Measurements from ENCODE around the gene GSDME.
A peak's percentile ranks its signal among the peaks of the same experiment; 100 is the strongest.

Gene GSDME

DNA sequence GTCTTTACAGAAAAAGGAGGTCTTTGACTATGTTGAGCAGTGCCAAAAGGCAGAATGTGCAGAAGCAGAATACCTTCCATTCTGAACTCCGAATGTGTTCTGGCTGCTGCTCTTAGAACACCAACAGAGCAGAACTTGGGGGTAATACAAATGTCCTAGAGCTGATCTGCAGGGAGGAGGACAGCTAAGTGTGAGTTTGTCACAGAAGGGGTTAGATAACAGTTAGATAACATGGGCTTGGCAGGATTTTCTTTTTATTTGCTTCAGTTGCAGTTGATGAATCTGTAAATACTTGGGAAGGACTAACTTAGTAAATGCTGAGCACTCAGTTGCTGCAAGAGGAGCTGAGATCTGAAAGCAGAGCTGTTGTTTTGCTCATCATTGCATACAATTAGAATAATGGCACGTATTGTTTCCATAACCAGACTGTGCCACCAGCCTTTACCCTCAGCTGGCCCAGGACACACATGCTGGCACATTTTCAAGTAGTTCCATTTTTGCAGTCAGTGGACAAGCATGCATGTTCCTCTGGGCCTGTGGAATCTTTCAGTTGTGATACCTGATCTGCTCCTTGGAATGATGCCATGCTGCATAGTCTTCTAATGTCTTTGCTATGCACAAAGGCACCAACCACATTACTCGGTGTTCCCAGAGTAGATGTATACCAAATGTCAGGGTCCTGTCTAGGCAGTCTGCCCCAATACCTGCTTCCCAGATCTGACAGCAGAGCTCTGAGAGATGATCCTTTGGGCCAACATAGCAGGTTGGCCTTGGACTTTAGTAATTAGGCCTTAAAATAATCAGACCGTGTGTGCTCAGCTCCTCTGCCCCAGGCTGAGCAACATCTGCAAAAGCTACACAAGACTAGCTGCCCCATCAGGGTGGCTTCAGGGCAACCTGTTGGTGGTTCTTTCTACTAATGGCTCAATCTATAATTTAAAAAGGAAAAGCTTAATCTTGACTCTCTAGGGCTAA, 55.7 kb downstream of the GSDME start:
- DNase-seq: peak; percentile 23

DNA sequence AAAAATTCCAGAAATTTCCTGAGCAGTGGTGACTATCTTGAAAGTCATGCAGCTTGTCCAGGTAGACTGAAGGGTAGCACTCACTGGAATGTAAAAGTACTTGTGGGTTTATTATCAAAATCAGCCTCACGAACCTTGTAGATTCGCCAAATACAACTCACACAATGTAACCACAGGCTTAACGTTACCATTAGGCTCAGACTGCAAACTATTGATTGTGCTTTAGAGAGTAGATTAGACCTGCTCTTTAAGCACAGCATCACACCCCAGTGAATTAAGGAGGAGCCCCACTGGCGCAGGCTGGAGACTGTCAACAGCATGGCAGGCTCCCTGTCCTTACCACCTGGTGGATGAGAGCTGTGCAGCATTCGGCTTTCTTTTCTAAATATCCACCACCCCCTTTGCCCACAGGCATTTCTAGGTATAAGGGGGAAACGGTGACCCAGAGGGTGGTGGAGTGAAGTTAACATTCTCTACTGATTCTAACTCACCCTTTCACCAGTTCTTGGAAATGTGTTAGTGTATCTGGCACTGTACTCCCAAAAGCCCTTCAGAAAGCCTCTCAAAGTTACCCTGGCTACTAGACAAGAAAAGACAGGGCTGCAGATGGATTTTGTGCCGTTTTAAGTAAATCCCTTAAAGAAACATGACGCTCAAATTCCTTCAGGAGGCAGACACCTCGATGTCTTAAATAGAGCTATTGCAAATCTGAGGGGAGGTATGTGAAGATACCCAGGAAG, 56.6 kb downstream of the GSDME start:
- no peak for DNase-seq

DNA sequence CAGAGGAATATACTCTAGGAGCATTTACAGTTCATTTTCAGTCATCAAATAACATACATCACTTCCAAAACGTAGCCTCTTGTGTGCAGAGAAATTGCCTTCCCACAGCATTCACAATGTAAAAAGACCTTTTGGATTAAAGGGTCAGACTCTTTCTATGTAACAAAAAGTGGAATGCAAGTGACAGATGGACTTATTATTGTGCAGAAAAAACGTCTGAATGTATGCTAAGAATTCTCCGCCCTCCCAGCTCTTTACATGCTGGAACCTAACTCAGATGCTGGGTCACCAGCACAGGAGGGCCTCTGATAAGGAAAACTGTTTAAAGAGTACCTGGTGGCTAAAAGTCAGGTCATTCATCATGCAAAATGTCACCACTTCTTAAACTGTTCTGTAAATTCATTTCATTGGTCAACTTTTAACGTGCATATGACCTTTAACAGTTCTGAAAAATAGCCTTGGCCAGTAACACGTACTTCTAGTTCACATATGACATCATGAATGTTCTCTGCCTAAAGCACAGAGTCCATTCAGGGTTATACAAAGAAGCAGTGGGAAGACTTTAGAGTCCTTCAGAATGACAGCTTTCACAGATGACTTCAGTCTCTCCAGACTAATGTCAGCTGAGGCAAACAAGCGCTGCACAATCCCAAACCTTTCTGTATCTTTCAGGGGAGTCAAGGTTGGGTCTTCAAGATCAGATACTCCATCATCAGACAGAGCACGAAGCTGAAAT, 58.6 kb downstream of the GSDME start:
- DNase-seq: no peak

DNA sequence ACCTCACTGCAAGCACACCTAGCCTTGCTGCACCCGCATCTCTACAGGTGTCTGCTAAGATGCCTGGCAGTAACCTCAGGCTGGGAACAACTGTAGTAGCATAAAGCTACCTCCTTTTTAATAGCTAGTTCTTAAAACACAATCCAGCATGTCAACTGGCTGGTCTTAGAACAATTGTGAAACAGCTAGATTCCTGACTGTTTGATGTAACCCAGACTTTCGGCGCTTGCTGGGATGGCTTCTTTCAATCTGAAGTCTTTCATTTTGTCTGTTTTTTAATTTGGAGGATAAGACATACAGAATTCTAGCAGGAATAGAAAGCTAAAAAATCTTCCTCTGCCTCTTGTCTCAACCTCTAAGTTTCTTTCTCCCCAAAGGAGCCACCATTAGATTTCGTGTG, 59.8 kb downstream of the GSDME start:
- no peak for DNase-seq

DNA sequence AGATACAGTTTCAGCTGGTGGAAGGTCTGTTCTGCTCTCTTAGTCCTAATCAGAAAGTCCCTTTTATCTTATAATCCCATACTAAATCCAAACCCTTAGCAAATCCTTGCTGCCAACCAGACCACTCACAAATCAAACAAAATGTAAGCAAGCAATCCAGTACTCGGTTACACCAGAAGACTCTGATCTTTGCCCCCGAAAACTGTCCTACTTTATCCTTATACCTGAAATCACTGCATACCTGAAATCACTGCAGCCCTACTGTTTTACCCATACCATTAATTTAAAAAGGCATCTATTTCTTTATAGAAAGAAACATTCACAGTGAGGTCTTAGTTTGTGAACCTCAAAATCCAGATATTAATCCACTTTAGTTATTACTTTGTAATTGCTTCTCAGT, 64.7 kb downstream of the GSDME start:
- no peak for DNase-seq

DNA sequence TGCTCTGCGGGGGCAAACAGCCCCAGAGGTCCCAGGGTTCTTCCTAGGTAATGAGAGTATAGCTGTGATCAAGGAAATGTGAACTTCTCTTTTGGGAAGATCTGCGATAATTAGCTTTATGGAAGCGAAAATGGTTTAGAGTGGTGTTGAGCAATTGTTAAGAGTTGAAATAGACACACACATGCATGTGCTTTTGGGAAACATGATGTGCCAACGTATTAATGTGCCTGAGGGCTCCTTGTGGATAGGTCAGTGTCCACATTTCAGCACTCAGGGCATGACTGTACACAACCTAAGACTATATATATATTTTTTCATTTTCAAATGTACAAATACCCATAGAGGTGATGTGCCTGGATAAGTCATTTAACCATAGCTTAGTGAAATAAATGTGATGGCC, 67.0 kb downstream of the GSDME start:
- no peak for DNase-seq

DNA sequence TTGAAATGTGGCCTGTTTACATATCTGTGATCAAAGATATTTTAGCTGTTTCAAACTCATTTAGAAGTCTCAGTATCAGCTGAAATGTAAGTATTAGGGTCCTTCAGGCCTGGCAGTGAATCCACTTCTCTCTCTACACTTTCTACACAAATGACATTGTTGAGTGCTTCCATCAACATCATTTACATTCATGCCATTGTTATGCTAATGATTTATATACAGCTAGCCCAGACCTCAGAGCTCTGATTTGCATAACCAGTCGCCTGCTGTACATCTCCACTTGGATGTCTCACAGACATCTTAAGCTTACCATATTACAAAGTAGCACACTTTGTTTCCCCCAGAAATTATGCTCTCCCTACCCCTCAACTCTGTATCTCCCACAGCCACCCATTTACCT, 71.6 kb downstream of the GSDME start:
- DNase-seq: no peak

DNA sequence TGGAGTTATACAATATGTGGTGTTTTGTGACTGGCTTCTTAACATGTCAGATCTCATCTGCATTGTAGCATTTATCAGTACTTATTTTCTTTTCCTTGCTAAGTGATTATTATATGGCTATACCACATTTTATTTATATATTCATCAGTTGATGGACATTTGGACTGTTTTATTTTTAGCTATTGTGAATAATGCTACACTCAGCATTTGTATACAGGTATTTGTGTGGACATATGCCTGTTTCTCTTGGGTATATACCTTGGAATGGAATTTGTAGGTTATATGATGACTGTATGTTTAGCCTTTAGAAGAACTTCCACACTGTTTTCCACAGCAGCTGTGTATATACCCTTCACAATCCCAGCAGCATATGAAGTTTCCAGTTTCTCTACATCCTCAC, 86.5 kb downstream of the GSDME start:
- no peak for DNase-seq

DNA sequence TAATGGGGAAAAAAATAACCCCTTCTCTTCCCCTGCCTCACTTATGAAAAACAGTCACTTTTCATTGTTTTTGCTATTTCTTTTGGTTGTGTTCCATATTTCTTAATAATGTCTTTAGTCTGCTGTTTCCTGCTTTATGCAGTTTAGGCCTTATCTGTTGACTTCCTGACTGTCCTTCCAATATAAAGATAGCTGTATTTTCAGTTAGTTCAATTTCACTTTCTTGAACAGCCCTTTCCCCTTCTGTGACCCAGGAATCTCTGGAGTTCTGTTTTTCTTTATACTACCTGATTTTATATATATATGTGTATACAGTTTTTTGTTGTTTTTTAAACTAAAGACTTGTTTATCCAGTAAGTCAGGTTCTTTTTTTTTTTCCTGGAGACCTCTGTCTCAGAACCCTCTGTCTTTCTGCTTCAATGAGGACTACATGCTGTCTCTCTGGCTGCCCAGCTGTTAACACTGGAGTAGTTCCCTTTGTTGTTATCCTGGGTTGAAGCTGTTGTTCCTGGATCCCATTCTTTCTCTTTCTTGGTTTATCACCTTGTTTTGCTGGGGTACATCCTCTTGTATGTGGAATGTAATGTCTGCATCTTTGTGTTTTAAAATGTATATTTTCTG, 87.2 kb downstream of the GSDME start:
- no peak for DNase-seq

DNA sequence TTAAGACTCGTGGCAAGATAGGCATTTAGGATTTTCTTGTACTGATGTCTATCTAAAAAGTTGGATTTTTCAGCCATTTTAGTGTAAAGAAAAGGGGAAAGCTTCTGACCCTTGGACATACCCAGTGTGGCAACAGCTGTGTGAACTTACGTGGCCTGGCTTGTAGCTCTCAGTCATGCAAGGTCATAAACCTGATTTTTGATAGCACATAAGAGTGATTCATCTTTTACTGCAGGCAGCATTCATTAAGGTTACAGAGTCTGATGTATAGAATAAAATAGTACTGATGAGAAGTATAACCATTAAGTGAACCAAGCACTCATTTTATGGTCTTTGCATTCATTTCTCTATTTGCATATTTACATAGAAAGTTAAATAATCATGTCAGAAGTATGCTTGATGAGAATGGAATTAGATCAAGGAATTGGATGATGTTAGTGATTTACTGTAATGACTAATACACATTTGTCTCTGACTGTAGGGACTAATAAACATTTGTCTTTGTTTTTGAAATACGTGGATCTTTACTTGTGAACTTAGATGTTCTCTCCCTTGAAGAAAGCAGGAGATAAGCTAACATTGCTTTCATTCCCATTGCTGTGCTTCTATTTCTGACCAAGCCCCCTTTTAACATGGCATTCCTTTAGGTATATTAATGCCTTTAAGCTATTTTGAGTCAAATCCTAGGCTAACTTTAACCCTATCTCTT, 88.2 kb downstream of the GSDME start:
- no peak for DNase-seq

DNA sequence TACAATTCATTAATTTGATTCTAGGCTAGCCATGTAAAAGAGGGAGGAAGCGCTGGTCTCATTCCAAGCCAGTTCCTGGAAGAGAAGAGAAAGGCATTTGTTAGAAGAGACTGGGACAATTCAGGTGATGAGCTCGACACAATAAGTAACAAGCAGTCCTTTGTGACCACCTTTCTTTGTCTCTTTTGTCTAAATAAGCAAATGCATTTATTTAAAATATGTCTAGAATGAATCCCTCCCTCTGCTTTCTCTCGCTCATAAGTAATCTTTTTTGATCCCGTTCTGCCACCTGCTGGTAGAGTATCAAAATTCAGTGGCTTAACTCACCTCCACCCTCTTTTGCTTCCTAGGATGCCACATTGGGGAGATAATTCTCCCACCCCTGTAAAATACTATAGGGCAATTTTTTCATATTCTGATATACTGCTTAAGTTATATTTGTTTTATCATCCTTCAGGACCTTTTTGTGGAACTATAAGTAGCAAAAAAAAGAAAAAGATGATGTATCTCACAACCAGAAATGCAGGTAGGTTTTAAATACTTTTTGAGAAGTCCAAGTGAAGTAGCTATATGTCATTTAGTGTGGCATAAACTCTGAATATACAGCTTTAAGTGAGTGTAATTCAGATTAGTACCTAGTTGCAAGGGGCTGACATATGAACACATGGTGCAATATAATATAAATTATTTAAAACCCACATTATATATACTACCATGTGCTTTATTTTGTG, 91.5 kb downstream of the GSDME start:
- DNase-seq: no peak

DNA sequence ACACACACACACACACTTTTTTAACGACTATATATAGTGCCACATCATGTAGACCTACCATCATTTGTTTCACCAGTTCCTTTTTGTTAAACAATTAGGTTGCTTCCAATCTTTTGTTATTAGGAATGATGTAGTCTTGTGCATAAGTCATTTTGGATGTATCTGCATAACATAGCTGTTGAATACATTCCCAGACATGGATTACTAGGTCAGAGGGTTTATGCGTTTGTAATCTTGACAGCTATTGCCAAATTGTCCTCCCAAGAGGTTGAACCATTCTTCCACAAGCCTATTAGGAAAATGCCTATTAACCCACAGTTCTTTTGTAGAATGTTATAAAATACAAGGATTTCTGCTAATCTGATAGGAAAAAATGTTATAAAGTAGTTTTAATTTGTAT, 96.7 kb downstream of the GSDME start:
- no peak for DNase-seq

DNA sequence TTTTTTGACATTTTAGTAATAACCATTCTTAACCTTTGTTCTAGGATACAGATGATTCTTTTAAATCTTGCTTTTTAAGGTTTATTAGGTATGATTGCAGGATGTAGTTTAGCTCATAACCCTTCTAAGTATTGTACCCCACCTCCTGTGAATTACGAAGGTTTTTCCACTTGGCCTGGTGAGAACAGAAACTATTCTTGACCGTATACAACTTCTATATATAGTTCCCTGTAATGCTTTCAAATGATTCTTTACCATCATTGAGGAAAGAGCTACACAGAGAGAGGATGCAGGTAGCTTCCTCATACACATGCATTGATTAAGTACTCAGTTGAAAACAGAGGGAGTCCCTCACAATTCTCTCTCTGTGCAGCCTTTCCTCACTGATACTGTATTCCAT, 97.8 kb downstream of the GSDME start:
- no peak for DNase-seq

DNA sequence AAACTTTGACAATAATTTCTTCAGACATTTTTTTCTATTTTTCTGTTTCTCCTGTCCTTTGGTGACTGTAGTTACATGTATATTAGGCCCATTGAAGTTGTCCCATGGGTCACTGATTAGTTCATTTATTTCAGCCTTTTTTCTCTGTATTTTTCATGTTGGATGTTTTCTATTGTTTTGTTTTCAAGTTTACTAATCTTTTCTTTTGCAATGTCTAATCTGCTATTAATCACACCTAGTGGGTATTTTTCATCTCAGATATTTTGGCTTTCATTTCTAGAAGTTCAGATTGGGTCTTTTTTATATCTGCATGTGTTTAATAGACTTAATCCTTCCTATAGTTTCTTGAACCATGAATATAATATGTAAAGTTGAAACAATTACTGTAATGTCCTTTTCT, 99.3 kb downstream of the GSDME start:
- no peak for DNase-seq

DNA sequence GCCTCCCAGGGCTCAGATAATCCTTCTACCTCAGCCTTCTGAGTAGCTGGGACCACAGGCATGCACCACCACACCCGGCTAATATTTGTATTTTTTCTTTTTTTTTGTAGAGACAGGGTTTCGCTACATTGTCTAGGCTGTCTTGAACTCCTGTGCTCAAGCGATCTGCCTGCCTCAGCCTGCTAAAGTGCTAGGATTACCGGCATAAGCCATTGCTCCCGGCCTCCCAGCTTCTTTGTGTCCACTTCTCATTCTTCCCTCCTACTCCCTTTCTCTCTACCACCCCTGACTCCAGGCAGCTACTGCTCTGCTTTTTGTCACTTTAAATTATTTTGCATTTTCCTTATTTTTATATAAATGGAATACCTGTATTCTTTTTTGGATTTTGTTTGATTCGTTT, 100.7 kb downstream of the GSDME start:
- no peak for DNase-seq

DNA sequence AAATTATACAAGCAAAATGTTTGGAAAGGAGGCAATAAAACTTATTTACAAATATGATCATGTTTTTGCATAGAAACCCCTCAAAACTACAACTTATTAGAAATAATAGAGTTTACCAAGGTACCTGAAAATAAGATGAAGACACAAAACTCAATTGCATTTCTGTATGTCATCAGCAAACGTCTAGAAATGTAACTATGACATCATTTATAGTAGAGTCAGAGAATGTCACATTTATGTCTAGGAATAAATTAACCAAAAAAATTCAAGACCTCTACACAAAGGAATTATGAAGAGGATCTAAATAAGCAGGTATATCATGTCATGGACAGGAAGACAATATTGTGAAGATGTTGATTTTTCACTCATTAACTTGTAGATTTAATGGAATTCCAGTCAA, 103.0 kb downstream of the GSDME start:
- DNase-seq: no peak

DNA sequence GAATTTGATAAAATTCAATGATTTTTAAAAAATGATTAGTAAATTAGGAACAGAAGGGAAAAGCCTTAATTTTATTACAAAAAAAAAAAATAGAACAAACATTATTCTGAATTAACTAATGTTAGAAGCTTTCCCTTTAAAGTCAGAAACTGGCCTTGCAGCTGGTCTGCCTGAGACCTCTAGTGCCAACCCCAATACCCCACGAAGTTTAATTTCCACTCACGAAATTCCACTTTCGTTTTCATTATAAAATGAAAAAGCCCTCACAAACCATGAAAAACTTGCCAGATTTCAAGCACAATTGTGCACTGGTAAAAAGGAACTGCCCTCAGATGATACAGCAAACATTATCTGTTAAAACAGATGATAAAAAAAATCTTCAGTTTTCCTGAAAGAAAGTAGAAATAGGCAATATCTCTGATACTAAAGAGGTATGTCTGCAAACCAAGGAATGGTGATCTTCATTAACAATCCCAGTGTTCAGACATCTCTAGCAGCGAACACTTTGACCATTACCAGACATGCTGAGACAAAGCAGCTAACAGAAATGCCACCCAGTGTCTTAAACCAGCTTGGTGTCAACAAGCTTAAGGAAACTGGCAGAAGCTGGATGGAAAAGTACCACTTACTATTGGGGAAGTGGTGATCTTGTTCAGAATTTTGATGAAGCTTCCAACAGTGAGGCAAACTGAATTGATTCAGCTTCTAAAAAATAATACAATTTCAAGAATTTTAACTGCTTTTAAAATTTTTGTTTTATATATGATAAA, 103.8 kb downstream of the GSDME start:
- no peak for DNase-seq

DNA sequence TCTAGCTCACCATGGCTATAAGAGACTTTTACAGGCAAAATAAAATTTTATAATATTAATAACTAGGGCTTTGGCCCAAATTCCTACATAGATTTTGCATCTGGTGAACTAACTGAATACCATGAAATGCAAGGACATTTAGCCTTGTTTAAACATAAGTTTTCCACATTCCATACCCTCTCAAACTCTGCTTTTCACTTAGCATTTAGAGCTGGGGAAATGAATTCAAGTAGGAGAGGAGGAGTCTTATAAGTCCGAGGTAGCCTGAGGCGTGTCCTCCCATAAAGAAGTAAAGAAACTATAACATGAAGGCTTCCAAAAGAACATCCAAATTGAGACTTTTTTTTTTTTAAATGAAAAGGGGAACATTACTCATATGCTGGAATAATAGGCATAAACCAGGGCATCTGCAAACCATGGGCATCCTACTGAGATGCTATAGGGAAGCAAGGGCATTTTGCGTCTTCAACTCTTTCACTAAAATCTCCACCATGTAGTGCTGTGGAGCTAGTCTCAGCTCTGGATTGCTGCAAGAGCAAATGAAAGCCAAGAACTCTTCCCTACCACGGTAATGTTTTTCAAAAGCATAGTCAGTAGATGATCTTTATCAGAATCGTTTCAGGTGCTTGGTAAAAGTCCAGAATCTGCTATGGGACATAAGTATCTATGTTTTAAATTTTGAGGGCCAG, 104.9 kb downstream of the GSDME start:
- DNase-seq: no peak

Measured in 8988T (cell line).